Caco-2 (cell line): ENCODE measurements around the gene IPO4. TPM values are rescaled to one million over a fixed set of nuclear protein-coding genes. Genes with fewer than 3 reads are reported as not detected.
A peak's percentile ranks its signal among the peaks of the same experiment; 100 is the strongest.

Source experiments
- BruUV-seq: library from RNA; stranded (reverse); fragments of 400-500 nt; replicated peaks from 2 replicates; lab custom pipeline; 2021; lab: Mats Ljungman, UMichigan
- CTCF ChIA-PET: fragments of 300-600 bp; sonication (Branson Sonifier 250); formaldehyde crosslinking; loops from one replicate; lab custom pipeline; 2022; ENCODE audit warnings: antibody characterized with exemption; lab: Charles Lee
- POLR2A ChIA-PET: fragments of 300-600 bp; sonication (Branson Sonifier 250); formaldehyde crosslinking; loops from one replicate; lab custom pipeline; 2022; ENCODE audit warnings: antibody characterized with exemption; lab: Charles Lee
- DNase-seq, 2 experiments: peaks; one replicate each; pipeline versions ENCODE4 v3.0.0 to v3.0.0-alpha.2; 2020 to 2022
- H3K27me3 ChIP-seq: replicated peaks from 2 replicates; pipeline ENCODE4 v1.6.0; 2011; ENCODE audit warnings: low read length; ENCODE audit not compliant: control insufficient read depth, insufficient read depth
- H3K36me3 ChIP-seq: 2 replicates; pipeline ENCODE4 v1.5.1; 2011; ENCODE audit warnings: low read length; ENCODE audit not compliant: control insufficient read depth, insufficient read depth
- H3K4me1 ChIP-seq: fragments of 250-450 bp; sonication (Bioruptor Pico); 2 replicates; pipeline ENCODE4 v1.5.1; 2020; ENCODE audit warnings: mild to moderate bottlenecking
- H3K4me3 ChIP-seq: 2 replicates; pipeline ENCODE4 v1.5.1; 2011; ENCODE audit warnings: low read depth, mild to moderate bottlenecking, control low read depth, low read length
- H3K9me3 ChIP-seq: fragments of 250-450 bp; sonication (Bioruptor Pico); 2 replicates; pipeline ENCODE4 v1.5.1; 2020; ENCODE audit warnings: mild to moderate bottlenecking, moderate library complexity
- H3K27ac Mint-ChIP-seq: one replicate; pipeline ENCODE4 v1.8.0; 2022; ENCODE audit warnings: mixed read lengths; ENCODE audit not compliant: unreplicated experiment
- H3K27me3 Mint-ChIP-seq: one replicate; pipeline ENCODE4 v1.8.0; 2022; ENCODE audit warnings: mixed read lengths; ENCODE audit not compliant: insufficient read depth, unreplicated experiment
- H3K36me3 Mint-ChIP-seq: one replicate; pipeline ENCODE4 v1.8.0; 2022; ENCODE audit warnings: mild to moderate bottlenecking, mixed read lengths; ENCODE audit not compliant: insufficient read depth, unreplicated experiment
- H3K4me1 Mint-ChIP-seq: one replicate; pipeline ENCODE4 v1.8.0; 2022; ENCODE audit warnings: low read depth, mixed read lengths; ENCODE audit not compliant: unreplicated experiment
- H3K4me3 Mint-ChIP-seq: one replicate; pipeline ENCODE4 v1.8.0; 2022; ENCODE audit warnings: mild to moderate bottlenecking, moderate library complexity, mixed read lengths; ENCODE audit not compliant: unreplicated experiment
- H3K9me3 Mint-ChIP-seq: one replicate; pipeline ENCODE4 v1.8.0; 2022; ENCODE audit warnings: mixed read lengths; ENCODE audit not compliant: unreplicated experiment
- intact Hi-C: fragments of 100-400 bp; cut with micrococcal nuclease; formaldehyde crosslinking; loops from one replicate; pipeline ENCODE4 v1.10.0; 2022; ENCODE audit not compliant: unreplicated experiment
- total RNA-seq: library from RNA; stranded (reverse); gene quantifications from 2 replicates; pipeline ENCODE4 v1.2.3, GENCODE V29; 2022
- TF ChIP-seq, protein P1 (sequence below), 2 experiments: fragments of 200-600 bp in 1 of 2; IDR thresholded peaks; 1 replicate in 1 of 2; 2 replicates in 1 of 2; pipeline versions ENCODE4 v1.5.1 to v1.8.0; 2011 to 2022; ENCODE audit warnings: antibody characterized with exemption in 1 of 2, control low read depth in 1 of 2, inconsistent platforms in 1 of 2, low read depth in 1 of 2, low read length in 1 of 2, mild to moderate bottlenecking in 1 of 2, moderate library complexity in 1 of 2; ENCODE audit not compliant: insufficient read depth in 1 of 2, severe bottlenecking in 1 of 2, unreplicated experiment in 1 of 2

Gene IPO4
- total RNA-seq, 1 experiment from 2014 or later: 85.4 TPM

DNA sequence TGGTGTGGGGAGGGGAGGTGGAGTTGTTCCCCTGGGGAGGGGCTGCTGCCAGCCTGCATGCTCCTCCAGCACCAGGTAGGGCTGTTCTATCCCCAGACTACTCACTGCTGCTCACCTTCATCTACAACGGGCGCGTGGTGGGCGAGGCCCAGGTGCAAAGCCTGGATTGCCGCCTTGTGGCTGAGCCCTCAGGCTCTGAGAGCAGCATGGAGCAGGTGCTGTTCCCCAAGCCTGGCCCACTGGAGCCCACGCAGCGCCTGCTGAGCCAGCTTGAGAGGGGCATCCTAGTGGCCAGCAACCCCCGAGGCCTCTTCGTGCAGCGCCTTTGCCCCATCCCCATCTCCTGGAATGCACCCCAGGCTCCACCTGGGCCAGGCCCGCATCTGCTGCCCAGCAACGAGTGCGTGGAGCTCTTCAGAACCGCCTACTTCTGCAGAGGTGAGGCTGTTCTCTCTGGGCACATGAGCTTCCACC lies 24.1 kb downstream of the IPO4 start:
- Histone ChIP-seq H3K36me3 (peaks cover 4% of the 10 kb centered on the region), H3K27me3 (no peaks in the 10 kb centered on the region), H3K4me1 (peaks cover 12% of the 10 kb centered on the region), H3K4me3 (no peak overlapping the region), H3K9me3 (no peaks in the 10 kb centered on the region)
- Mint-ChIP-seq H3K9me3 (no peaks in the 10 kb centered on the region), H3K36me3 (peaks cover 31% of the 10 kb centered on the region), H3K27me3 (no peaks in the 10 kb centered on the region), H3K27ac (no peak overlapping the region), H3K4me3 (no peak overlapping the region), H3K4me1 (peaks cover 6% of the 10 kb centered on the region)
- no TSS peak for BruUV-seq
- TF ChIP-seq, protein P1, sequence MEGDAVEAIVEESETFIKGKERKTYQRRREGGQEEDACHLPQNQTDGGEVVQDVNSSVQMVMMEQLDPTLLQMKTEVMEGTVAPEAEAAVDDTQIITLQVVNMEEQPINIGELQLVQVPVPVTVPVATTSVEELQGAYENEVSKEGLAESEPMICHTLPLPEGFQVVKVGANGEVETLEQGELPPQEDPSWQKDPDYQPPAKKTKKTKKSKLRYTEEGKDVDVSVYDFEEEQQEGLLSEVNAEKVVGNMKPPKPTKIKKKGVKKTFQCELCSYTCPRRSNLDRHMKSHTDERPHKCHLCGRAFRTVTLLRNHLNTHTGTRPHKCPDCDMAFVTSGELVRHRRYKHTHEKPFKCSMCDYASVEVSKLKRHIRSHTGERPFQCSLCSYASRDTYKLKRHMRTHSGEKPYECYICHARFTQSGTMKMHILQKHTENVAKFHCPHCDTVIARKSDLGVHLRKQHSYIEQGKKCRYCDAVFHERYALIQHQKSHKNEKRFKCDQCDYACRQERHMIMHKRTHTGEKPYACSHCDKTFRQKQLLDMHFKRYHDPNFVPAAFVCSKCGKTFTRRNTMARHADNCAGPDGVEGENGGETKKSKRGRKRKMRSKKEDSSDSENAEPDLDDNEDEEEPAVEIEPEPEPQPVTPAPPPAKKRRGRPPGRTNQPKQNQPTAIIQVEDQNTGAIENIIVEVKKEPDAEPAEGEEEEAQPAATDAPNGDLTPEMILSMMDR (IDR thresholded peaks at IDR 0.05; ENCODE audit: insufficient read depth in 1 of 2, low read depth in 1 of 2, low read length in 1 of 2, severe bottlenecking in 1 of 2, unreplicated experiment in 1 of 2): no peak
- ChIA-PET POLR2A (no interaction called here), CTCF (no interaction called here)
- DNase-seq: no peak
- intact Hi-C loops: no loop called here

DNA sequence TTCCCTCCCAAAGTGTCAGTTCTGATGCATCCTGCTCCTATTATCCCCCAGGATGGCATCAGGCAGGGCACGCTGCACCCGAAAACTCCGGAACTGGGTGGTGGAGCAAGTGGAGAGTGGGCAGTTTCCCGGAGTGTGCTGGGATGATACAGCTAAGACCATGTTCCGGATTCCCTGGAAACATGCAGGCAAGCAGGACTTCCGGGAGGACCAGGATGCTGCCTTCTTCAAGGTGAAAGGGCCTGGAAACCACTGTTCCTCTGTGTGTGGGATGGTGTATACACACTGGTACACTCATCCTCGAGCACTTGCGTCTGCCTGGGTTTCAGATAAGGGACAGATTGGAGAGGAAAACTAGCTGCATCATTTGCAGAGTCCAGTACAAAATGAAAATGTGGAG lies 26.5 kb downstream of the IPO4 start:
- peaks cover 12% of the 10 kb centered on the region for H3K4me1 ChIP-seq
- Mint-ChIP-seq H3K36me3 (peaks cover 38% of the 10 kb centered on the region), H3K4me3 (peak overlapping the region; percentile 77), H3K9me3 (no peaks in the 10 kb centered on the region), H3K27me3 (no peaks in the 10 kb centered on the region), H3K4me1 (peaks cover 6% of the 10 kb centered on the region), H3K27ac (no peak overlapping the region)
- no peak overlapping the region for H3K4me3 ChIP-seq
- no peaks in the 10 kb centered on the region for H3K9me3 ChIP-seq
- H3K36me3 ChIP-seq: peaks cover 2% of the 10 kb centered on the region
- TF ChIP-seq, protein P1 (IDR thresholded peaks at IDR 0.05; ENCODE audit: insufficient read depth in 1 of 2, low read depth in 1 of 2, low read length in 1 of 2, severe bottlenecking in 1 of 2, unreplicated experiment in 1 of 2): no peak
- H3K27me3 ChIP-seq: no peaks in the 10 kb centered on the region
- CTCF ChIA-PET: interaction anchor here (0.7 to 2.3 kb wide), 3 partner anchors 15 to 58 kb away, joined by 6 to 47 read pairs (median 26); partner anchors contain the start of genes DCAF11, NRL, PSME2 and RNF31
- no TSS peak for BruUV-seq
- intact Hi-C loops: no loop called here
- DNase-seq: no peak
- POLR2A ChIA-PET: interaction anchor here (0.6 to 2.5 kb wide), 5 partner anchors 15 to 106 kb away, joined by 3 to 16 read pairs (median 7); partner anchors contain the start of genes DCAF11, NRL, PSME1 and PSME2

DNA sequence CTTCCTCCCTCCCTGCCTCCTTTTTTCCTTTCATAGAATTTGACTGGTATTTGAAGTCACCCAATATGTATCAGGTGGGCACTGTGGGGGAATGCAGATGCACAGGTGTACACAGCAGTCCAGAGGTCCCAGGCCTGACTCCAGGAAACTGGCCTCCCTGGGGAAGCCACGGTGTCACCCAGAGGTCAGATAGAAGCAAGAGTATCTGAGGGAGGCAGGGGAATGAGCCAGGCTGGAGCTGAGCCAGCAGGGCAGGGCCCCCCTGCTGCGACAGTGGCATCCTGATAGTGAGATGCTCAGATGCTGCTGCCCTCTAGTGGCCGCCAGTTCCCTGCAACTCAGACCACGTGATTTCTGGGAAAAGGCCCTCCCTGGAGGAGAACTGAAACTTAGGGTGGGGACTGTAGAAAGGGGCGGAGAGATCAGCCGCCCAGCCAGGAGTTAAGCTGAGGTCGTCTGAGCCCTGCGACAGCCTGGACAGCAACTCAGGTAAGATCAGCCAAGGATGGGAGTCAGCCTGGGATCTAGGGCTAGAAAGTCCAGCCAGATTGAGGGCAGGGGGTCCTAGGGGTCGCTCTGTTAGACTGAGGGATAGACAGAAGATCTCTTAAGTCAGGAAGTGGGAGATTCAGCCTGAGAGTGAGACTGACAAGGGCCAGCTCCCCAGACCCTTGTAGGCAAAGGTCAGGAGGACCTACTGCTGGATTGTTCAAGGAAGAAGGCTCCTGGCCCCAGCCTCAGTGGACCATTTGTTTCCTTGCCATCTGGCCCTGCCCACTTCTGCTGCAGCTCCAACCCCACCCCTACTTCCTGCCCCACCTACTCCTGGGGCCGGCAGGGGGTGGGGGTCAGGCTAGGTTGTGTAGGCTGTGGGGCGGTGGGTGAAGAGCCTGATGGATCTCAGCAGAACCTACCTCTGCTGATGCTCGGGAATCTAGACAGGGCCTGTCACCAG lies 27.5 kb downstream of the IPO4 start, which contains the start of gene IRF9:
IRF9 (plus strand) TSS at position 416 of the 955 bp plus-strand sequence. CDS start 880 bp downstream, outside the sequence.
- intact Hi-C loops: loop anchor here (1.0 kb wide), 7 partner anchors 14 to 147 kb away; partner anchors contain the start of genes DCAF11, EMC9, IPO4 and NRL
- BruUV-seq: TSS peak; percentile 62
- Mint-ChIP-seq H3K27ac (peak within 1 kb of the TSS; percentile 82), H3K9me3 (no peaks in the 10 kb centered on the region), H3K36me3 (peaks cover 45% of the 10 kb centered on the region), H3K27me3 (no peaks in the 10 kb centered on the region), H3K4me1 (peaks cover 6% of the 10 kb centered on the region), H3K4me3 (peak within 1 kb of the TSS; percentile 77)
- Histone ChIP-seq H3K9me3 (no peaks in the 10 kb centered on the region), H3K4me3 (peak within 1 kb of the TSS; percentile 29), H3K27me3 (no peaks in the 10 kb centered on the region), H3K36me3 (peaks cover 2% of the 10 kb centered on the region), H3K4me1 (peaks cover 12% of the 10 kb centered on the region)
- CTCF ChIA-PET: interaction anchor here (0.6 to 2.3 kb wide), 20 partner anchors 11 to 1183 kb away, joined by 3 to 47 read pairs (median 4); partner anchors contain the start of genes CHMP4A, CIDEB, DCAF11 and EMC9
- TF ChIP-seq, protein P1 (IDR thresholded peaks at IDR 0.05; ENCODE audit: insufficient read depth in 1 of 2, low read depth in 1 of 2, low read length in 1 of 2, severe bottlenecking in 1 of 2, unreplicated experiment in 1 of 2): peak; percentile 88
- DNase-seq: peak; percentile 95 to 96
- POLR2A ChIA-PET: interaction anchor here (0.6 to 2.5 kb wide), 8 partner anchors 10 to 107 kb away, joined by 3 to 16 read pairs (median 6); partner anchors contain the start of genes DCAF11, EMC9, NRL and PCK2
